ENCODE results near the gene BRD9.
"Not testable (repeated sequence)": the region's sequence is repeated elsewhere in the genome, so short reads cannot be mapped to it uniquely, and the experiment has no call there.

The BRD9 gene

GRCh38 chr5:854966-855743, 37.4 kb downstream of the BRD9 start:
- H3K4me1 Mint-ChIP-seq = no peaks in the 10 kb centered on the region
- no peak overlapping the region for H3K27ac Mint-ChIP-seq
- H3K27me3 Mint-ChIP-seq (ENCODE audit: low read depth) = peaks cover 17% of the 10 kb centered on the region
- no peak overlapping the region for H3K4me3 Mint-ChIP-seq
- no peaks in the 10 kb centered on the region for H3K9me3 Mint-ChIP-seq
- no peak for TF ChIP-seq CTCF (IDR thresholded peaks at IDR 0.05; ENCODE audit: unreplicated experiment in 3 of 3)
- H3K36me3 Mint-ChIP-seq (ENCODE audit: low read depth) = no peaks in the 10 kb centered on the region

GRCh38 chr5:854217-854616, 38.4 kb downstream of the BRD9 start:
- peaks cover 17% of the 10 kb centered on the region for H3K27me3 Mint-ChIP-seq (ENCODE audit: low read depth)
- TF ChIP-seq CTCF (IDR thresholded peaks at IDR 0.05; ENCODE audit: unreplicated experiment in 3 of 3) = no peak
- no peaks in the 10 kb centered on the region for H3K9me3 Mint-ChIP-seq

GRCh38 chr5:853416-854090, 39.0 kb downstream of the BRD9 start:
- not testable (repeated sequence) for H3K27ac Mint-ChIP-seq; H3K9me3 Mint-ChIP-seq; H3K4me1 Mint-ChIP-seq; H3K36me3 Mint-ChIP-seq (ENCODE audit: low read depth); H3K4me3 Mint-ChIP-seq
- H3K27me3 Mint-ChIP-seq (ENCODE audit: low read depth) = peaks cover 17% of the 10 kb centered on the region

More at GRCh38 chr5:854217-854616, 38.4 kb downstream of the BRD9 start:
- Mint-ChIP-seq H3K4me3 (no peak overlapping the region), H3K36me3 (ENCODE audit: low read depth) (no peaks in the 10 kb centered on the region), H3K27ac (no peak overlapping the region), H3K4me1 (no peaks in the 10 kb centered on the region)

- H3K27ac Mint-ChIP-seq = no peak overlapping the region
- no peaks in the 10 kb centered on the region for H3K36me3 Mint-ChIP-seq (ENCODE audit: low read depth)
- TF ChIP-seq CTCF (IDR thresholded peaks at IDR 0.05; ENCODE audit: unreplicated experiment in 3 of 3) = no peak
These were observed 39.9 kb downstream of the BRD9 start for GRCh38 chr5:852431-853401.

GRCh38 chr5:852018-852417, 40.6 kb downstream of the BRD9 start:
- H3K9me3 Mint-ChIP-seq = no peaks in the 10 kb centered on the region
- no peaks in the 10 kb centered on the region for H3K4me1 Mint-ChIP-seq
- H3K27me3 Mint-ChIP-seq (ENCODE audit: low read depth) = peaks cover 17% of the 10 kb centered on the region

More at GRCh38 chr5:852431-853401, 39.9 kb downstream of the BRD9 start:
- H3K4me1 Mint-ChIP-seq = no peaks in the 10 kb centered on the region
- no peak overlapping the region for H3K4me3 Mint-ChIP-seq
- H3K9me3 Mint-ChIP-seq = no peaks in the 10 kb centered on the region
- H3K27me3 Mint-ChIP-seq (ENCODE audit: low read depth) = peaks cover 17% of the 10 kb centered on the region

More at GRCh38 chr5:852018-852417, 40.6 kb downstream of the BRD9 start:
- Mint-ChIP-seq H3K36me3 (ENCODE audit: low read depth) (no peaks in the 10 kb centered on the region), H3K4me3 (no peak overlapping the region), H3K27ac (no peak overlapping the region)
- no peak for TF ChIP-seq CTCF (IDR thresholded peaks at IDR 0.05; ENCODE audit: unreplicated experiment in 3 of 3)
